Heart left ventricle (tissue), 13 donors: ENCODE measurements around the gene TMOD4.

Source experiments
- CTCF ChIP-seq, 12 donors: fragments of 200-600 bp; sonication (generic) in 4 of 12; IDR thresholded peaks; one replicate each; pipeline versions ENCODE4 v1.5.0 to v1.8.0; 2018 to 2022; ENCODE audit warnings: antibody characterized with exemption in 12 of 12, mild to moderate bottlenecking in 5 of 12
- POLR2A ChIP-seq, 2 donors: fragments of 450-650 bp; IDR thresholded peaks; one replicate each; pipeline ENCODE4 v1.6.1; 2017; ENCODE audit warnings: antibody characterized with exemption in 2 of 2, mild to moderate bottlenecking in 2 of 2, moderate library complexity in 2 of 2
- donor health status: ischemic (EF 13 %, LVEDD 7.1; RV severe dilation, severe dysfunction).
- donor health status: DM: no; HTN: yes; CAD: no.
- donor health status: DM: no; HTN: no; CAD: no.
- donor health status: ischemic (EF 25% LVEDD 6.9; RV normal size, moderate dysfunction).
- donor health status: ischemic (EF 25% LVEDD 5.7; RV mildly dilated, moderate dysfunction).
- donor health status: ischemic (EF 35%, LVEDD 5.7; RV mildly dilated, moderate dysfunction).
- donor health status: nonischemic (EF 11% LVEDD 7.7; RV severe dilation, severe dysfunction).
- donor health status: DM: yes; HTN: yes; CAD: no.
- donor health status: PGD.
- donor health status: ischemic (EF 29% LVEDD 5.4; RV normal size, mild dysfunction).
- donor health status: nonischemic (EF 23%, LVEDD 6.1; RV moderate dilation, normal function).

DNA sequence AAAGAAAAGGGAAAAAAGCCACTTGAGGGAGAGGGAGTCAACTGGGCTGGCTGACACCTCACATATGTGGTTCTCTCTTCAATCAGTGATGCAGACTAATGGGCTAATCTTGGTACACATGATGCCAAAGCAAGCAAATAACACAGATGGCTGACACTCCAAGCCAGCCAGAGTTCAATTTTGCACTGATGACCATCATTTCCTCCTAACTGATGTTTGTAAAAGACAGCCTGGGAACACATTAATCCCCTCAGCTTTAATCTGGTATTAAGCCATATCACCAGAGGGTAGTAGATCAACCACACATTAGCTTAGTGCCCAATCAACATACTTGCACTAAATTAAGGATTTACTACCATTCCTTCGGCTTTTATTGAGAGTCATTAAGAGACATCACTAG, 11.4 kb upstream of the TMOD4 start:
- no peak for TF ChIP-seq CTCF (IDR thresholded peaks at IDR 0.05)
- TF ChIP-seq POLR2A (IDR thresholded peaks at IDR 0.05) = no peak
